MM.1S (cell line): ENCODE results near the gene ID3.

ENCODE experiments used
- DNase-seq: peaks from one replicate; pipeline ENCODE4 v3.0.0-alpha.2; 2015
- H2AFZ ChIP-seq: fragments of 300-600 bp; sonication (generic); 2 replicates; pipeline ENCODE4 v1.6.0; 2016; ENCODE audit warnings: antibody characterized with exemption, low read length
- H3F3A ChIP-seq: fragments of 300-600 bp; sonication (generic); 2 replicates; pipeline ENCODE4 v1.6.1; 2016; ENCODE audit warnings: mild to moderate bottlenecking, antibody characterized with exemption, low read length, moderate library complexity, mixed read lengths; ENCODE audit not compliant: insufficient read depth
- H3K27ac ChIP-seq: fragments of 300-600 bp; sonication (generic); 2 replicates; pipeline ENCODE4 v1.5.1; 2016; ENCODE audit warnings: mild to moderate bottlenecking, low read length
- H3K27me3 ChIP-seq: fragments of 300-600 bp; sonication (generic); replicated peaks from 2 replicates; pipeline ENCODE4 v1.6.0; 2016; ENCODE audit warnings: low read length; ENCODE audit not compliant: insufficient read depth
- H3K36me3 ChIP-seq: fragments of 300-600 bp; sonication (generic); replicated peaks from 2 replicates; pipeline ENCODE4 v1.6.1; 2016; ENCODE audit warnings: mild to moderate bottlenecking, low read length, mixed read lengths; ENCODE audit not compliant: insufficient read depth
- H3K4me1 ChIP-seq: fragments of 300-600 bp; sonication (generic); 2 replicates; pipeline ENCODE4 v1.6.1; 2016; ENCODE audit warnings: low read length, mixed read lengths
- H3K4me2 ChIP-seq: fragments of 300-600 bp; sonication (generic); 2 replicates; pipeline ENCODE4 v1.6.0; 2016; ENCODE audit warnings: low read depth, low read length
- H3K4me3 ChIP-seq: fragments of 300-600 bp; sonication (generic); 2 replicates; pipeline ENCODE4 v1.5.1; 2016; ENCODE audit warnings: low read length, mixed read lengths
- H3K79me2 ChIP-seq: fragments of 300-600 bp; sonication (generic); 2 replicates; pipeline ENCODE4 v1.6.1; 2016; ENCODE audit warnings: mixed run types, low read length, mixed read lengths
- H3K9ac ChIP-seq: fragments of 300-600 bp; sonication (generic); 2 replicates; pipeline ENCODE4 v1.6.1; 2016; ENCODE audit warnings: low read length, mixed read lengths
- H3K9me2 ChIP-seq: fragments of 300-600 bp; sonication (generic); replicated peaks from 2 replicates; pipeline ENCODE4 v1.6.1; 2016; ENCODE audit warnings: mild to moderate bottlenecking, low read length, mixed read lengths; ENCODE audit not compliant: insufficient read depth
- H3K9me3 ChIP-seq: fragments of 300-600 bp; sonication (generic); replicated peaks from 2 replicates; pipeline ENCODE4 v1.6.1; 2016; ENCODE audit warnings: mild to moderate bottlenecking, low read length, mixed read lengths; ENCODE audit not compliant: insufficient read depth
- H4K20me1 ChIP-seq: fragments of 300-600 bp; sonication (generic); 2 replicates; pipeline ENCODE4 v1.6.1; 2016; ENCODE audit warnings: mild to moderate bottlenecking, low read length, moderate library complexity, mixed read lengths; ENCODE audit not compliant: insufficient read depth
- CTCF ChIP-seq: fragments of 300-600 bp; sonication (generic); IDR thresholded peaks from 2 replicates; pipeline ENCODE4 v1.5.1; 2016; ENCODE audit warnings: antibody characterized with exemption, low read length, mixed read lengths
- EZH2 ChIP-seq: fragments of 300-600 bp; sonication (generic); optimal IDR thresholded peaks from 2 replicates; pipeline ENCODE3; 2017; ENCODE audit warnings: low read depth, mild to moderate bottlenecking, antibody characterized with exemption, low read length, mixed read lengths
- EZH2phosphoT487 ChIP-seq: fragments of 300-600 bp; sonication (generic); IDR thresholded peaks from 2 replicates; pipeline ENCODE4 v1.6.1; 2018; ENCODE audit warnings: antibody characterized with exemption, low read length

Gene ID3

GRCh38 chr1:23578997-23579363 lies 19.7 kb upstream of the ID3 start:
- TF ChIP-seq EZH2 = no peak
- TF ChIP-seq CTCF = no peak
- no peak for TF ChIP-seq EZH2phosphoT487
- H3K4me3 ChIP-seq = no peak overlapping the region
- H3K9me2 ChIP-seq = no peaks in the 10 kb centered on the region
- H3K4me1 ChIP-seq = peaks cover 19% of the 10 kb centered on the region
- DNase-seq = no peak
- no peaks in the 10 kb centered on the region for H3K36me3 ChIP-seq
- no peak overlapping the region for H3K27ac ChIP-seq
- H4K20me1 ChIP-seq = no peaks in the 10 kb centered on the region
- no peak overlapping the region for H3K9ac ChIP-seq
- no peak overlapping the region for H2AFZ ChIP-seq
- H3K79me2 ChIP-seq = no peaks in the 10 kb centered on the region
- no peak overlapping the region for H3K4me2 ChIP-seq
- peaks cover 11% of the 10 kb centered on the region for H3F3A ChIP-seq
- H3K9me3 ChIP-seq = no peaks in the 10 kb centered on the region
- H3K27me3 ChIP-seq = peaks cover 30% of the 10 kb centered on the region

DNA sequence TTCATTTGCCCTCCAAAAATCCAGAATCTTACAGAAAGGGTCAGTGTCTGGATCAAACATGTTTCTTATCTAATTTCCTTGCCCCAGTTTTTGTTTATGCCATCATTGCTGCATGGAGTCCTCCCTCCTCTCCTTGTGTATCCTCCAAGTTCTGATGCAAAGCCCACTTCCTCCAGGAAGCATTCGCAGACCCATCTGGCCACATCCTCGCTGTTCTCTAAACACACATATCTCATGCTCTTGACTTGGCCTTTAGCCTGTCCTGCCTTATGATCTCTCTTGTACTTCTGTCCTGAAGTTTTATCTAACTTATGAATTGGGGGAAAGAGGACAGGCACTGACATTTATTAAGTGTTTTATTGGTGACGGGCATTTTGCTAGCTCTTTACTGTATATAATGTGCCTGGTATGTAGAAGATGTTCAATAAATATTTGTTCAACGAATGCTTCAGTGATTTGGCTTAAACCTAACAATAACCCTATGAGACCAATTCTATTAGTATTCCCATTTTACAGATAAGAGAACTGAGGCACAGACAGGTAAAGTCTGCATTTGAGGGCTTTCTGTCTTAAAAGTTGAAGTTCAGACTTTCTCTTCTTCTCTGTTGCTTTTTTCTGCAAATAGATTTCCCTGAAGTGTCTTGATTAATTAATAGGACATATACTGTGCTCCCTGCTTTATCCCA lies 19.2 kb upstream of the ID3 start:
- Histone ChIP-seq H3K9me3 (no peaks in the 10 kb centered on the region), H3K27ac (no peak overlapping the region), H3K79me2 (no peaks in the 10 kb centered on the region), H3K9ac (no peak overlapping the region), H2AFZ (no peak overlapping the region), H3K4me2 (no peak overlapping the region), H4K20me1 (no peaks in the 10 kb centered on the region), H3K27me3 (peaks cover 30% of the 10 kb centered on the region), H3K36me3 (no peaks in the 10 kb centered on the region), H3K4me3 (no peak overlapping the region), H3K4me1 (peaks cover 19% of the 10 kb centered on the region), H3F3A (peaks cover 11% of the 10 kb centered on the region), H3K9me2 (no peaks in the 10 kb centered on the region)
- no peak for TF ChIP-seq EZH2
- TF ChIP-seq CTCF = no peak
- no peak for TF ChIP-seq EZH2phosphoT487
- DNase-seq = no peak

DNA sequence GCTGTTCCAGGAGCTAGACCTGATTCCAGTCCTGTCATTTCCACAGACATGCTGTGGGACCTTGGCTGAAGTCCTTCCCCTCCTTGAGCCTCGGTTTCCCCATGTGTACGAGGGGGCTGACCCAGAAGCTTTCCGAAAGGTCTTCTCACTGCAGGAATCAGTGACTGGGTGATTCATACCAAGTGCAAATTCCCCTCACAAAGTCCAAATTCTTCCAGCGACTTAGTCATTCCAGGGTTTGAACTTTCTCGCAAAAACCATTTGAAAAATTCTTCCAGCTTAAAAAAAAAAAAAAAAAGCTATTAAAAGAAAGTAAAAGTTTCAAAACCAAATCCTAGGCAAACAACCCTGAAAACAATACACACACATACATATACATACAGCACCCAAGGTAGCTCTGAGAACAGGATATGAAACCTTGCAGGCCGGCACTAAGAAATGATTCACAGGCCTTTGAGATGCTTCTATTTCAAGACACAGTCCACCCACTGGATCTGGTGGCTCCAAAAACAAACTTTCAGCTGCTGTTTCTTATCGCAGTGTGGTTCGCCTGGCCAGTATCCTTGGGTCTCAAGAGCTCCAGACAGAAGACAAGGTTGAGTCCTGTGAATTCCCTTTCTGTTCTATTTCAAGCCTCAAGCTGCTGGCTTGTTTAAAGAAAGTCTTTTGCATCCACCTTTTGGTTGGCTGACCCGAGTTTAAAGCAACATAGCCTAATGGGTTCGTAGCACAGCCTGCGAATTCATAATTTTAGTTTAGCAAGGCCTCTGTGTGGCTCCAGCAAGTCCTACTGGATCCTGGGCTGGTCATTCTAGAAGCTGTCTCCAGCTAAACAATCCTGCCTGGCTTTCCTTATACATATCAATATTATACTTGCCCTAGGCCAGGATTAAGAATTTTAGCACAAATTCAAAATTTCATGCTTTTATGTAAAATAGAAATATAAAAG lies 18.0 kb upstream of the ID3 start:
- DNase-seq = peak; percentile 90
- Histone ChIP-seq H4K20me1 (no peaks in the 10 kb centered on the region), H3K27me3 (peaks cover 30% of the 10 kb centered on the region), H3K27ac (peak overlapping the region; percentile 32; the same call in 1 of the 2 replicates), H3K79me2 (no peaks in the 10 kb centered on the region), H3K9me2 (no peaks in the 10 kb centered on the region), H3K9ac (no peak overlapping the region), H2AFZ (no peak overlapping the region), H3K4me2 (peak overlapping the region; percentile 67), H3K9me3 (no peaks in the 10 kb centered on the region), H3K4me3 (0 out of 2 replicates have a peak overlapping the region, but pooled peaks have one; percentile 19), H3K36me3 (no peaks in the 10 kb centered on the region), H3F3A (peaks cover 11% of the 10 kb centered on the region), H3K4me1 (peaks cover 19% of the 10 kb centered on the region)
- TF ChIP-seq CTCF (no peak), EZH2phosphoT487 (no peak), EZH2 (no peak)
